A549 treated with dexamethasone at 1 μM for 4 hours (cell line): Measurements from ENCODE around the gene MSL1. TPM values are rescaled to one million over a fixed set of nuclear protein-coding genes. Genes with fewer than 3 reads are reported as not detected.

Source experiments
- total RNA-seq: library from RNA; stranded (reverse); fragments of 200-300 nt; extraction: Qiagen RNA extraction; gene quantifications from 5 replicates; pipeline ENCODE4 v1.2.3, GENCODE V29; 2022

The MSL1 gene
- 57.1 to 69.9 TPM (median 65.9 TPM) in 5 replicates for total RNA-seq

GRCh38 chr17:40121181-40122135 lies at the start of gene MSL1:
Gene MSL1 (plus strand): TSS chr17:40121971. CDS start chr17:40122613, 642 bp downstream.

DNA sequence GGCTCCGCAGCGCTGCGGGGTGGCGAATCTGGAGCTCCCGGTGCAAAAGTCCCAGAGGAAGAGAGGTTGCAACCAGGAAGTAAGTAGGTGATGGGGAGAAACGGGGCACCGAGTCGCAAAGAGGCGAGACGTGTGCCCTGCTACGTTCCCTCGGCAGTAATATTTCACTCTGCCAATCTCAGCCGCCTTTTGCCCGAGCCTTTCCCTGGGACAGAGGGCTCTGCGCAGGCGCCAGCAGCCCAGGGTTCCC lies 21.4 kb upstream of the MSL1 start, which contains the start of gene NR1D1:
TSS of gene NR1D1 (minus strand) at position 171 of the 250 bp plus-strand sequence. CDS start 495 bp downstream, outside the sequence.

GRCh38 chr17:40177275-40177874 lies 55.6 kb downstream of the MSL1 start, which contains the start of gene RAPGEFL1:
Gene RAPGEFL1 (plus strand): TSS chr17:40177470. CDS start chr17:40177862, 392 bp downstream.

Other genes starting within 250 kb of the MSL1 start
- gene GSDMB, start 203.3 kb upstream of the MSL1 start, total RNA-seq = 1.2 to 2.4 TPM (median 2.2 TPM) in 5 replicates
- gene ORMDL3, start 194.4 kb upstream of the MSL1 start, total RNA-seq = 33.0 to 41.3 TPM (median 37.4 TPM) in 5 replicates
- gene LRRC3C, start 194.2 kb upstream of the MSL1 start, total RNA-seq = not detected in 5 replicates
- gene GSDMA, start 159.0 kb upstream of the MSL1 start, total RNA-seq = not detected in 5 replicates
- gene PSMD3, start 141.2 kb upstream of the MSL1 start, total RNA-seq = 157 to 178 TPM (median 165 TPM) in 5 replicates
- gene CSF3, start 106.5 kb upstream of the MSL1 start, total RNA-seq = 0.96 to 1.8 TPM (median 1.5 TPM) in 5 replicates
- 42.3 to 68.1 TPM (median 59.6 TPM) in 5 replicates for gene MED24, start 67.6 kb upstream of the MSL1 start, total RNA-seq
- 25.2 to 37.0 TPM (median 36.4 TPM) in 5 replicates for gene THRA, start 59.0 kb upstream of the MSL1 start, total RNA-seq
- 7.3 to 10.7 TPM (median 10.4 TPM) in 5 replicates for gene NR1D1, start 21.4 kb upstream of the MSL1 start, total RNA-seq
- gene CASC3, start 18.6 kb downstream of the MSL1 start, total RNA-seq = 42.2 to 52.5 TPM (median 50.6 TPM) in 5 replicates
- 1.7 to 3.1 TPM (median 2.9 TPM) in 5 replicates for gene RAPGEFL1, start 55.5 kb downstream of the MSL1 start, total RNA-seq
- 17.0 to 29.3 TPM (median 26.2 TPM) in 5 replicates for gene WIPF2, start 97.3 kb downstream of the MSL1 start, total RNA-seq
- 48.1 to 56.0 TPM (median 54.6 TPM) in 5 replicates for gene CDC6, start 165.9 kb downstream of the MSL1 start, total RNA-seq
- 40.9 to 55.1 TPM (median 51.4 TPM) in 5 replicates for gene RARA, start 187.2 kb downstream of the MSL1 start, total RNA-seq
- gene GJD3, start 242.8 kb downstream of the MSL1 start, total RNA-seq = 0.40 to 0.76 TPM (median 0.71 TPM) in 5 replicates